ENCODE measurements around the gene TSEN2.

Gene TSEN2

DNA sequence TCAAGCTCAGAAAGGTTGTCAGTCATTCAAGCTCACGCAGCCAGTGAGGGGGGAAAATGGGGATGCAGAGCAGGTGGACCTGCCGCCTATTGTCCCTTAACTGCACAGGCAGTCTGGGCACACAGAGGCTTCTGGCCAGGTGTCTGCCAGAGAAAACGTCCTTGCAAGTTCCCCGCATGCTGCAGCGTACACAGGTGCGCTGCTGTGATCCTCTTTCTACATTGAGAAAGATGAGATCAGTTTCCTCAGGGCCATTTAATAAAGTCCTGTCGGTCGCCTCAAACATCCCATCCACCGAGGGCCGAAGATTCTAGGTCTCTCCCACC is 445 bp upstream of the TSEN2 start:
- TF ChIP-seq, protein P1, sequence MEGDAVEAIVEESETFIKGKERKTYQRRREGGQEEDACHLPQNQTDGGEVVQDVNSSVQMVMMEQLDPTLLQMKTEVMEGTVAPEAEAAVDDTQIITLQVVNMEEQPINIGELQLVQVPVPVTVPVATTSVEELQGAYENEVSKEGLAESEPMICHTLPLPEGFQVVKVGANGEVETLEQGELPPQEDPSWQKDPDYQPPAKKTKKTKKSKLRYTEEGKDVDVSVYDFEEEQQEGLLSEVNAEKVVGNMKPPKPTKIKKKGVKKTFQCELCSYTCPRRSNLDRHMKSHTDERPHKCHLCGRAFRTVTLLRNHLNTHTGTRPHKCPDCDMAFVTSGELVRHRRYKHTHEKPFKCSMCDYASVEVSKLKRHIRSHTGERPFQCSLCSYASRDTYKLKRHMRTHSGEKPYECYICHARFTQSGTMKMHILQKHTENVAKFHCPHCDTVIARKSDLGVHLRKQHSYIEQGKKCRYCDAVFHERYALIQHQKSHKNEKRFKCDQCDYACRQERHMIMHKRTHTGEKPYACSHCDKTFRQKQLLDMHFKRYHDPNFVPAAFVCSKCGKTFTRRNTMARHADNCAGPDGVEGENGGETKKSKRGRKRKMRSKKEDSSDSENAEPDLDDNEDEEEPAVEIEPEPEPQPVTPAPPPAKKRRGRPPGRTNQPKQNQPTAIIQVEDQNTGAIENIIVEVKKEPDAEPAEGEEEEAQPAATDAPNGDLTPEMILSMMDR (IDR thresholded peaks at IDR 0.05), result no peak
- intact Hi-C loops (cut with DNase I; ENCODE audit: low total_unique reads), result no loop called here
- Histone ChIP-seq H3K9me3 (no peaks in the 10 kb centered on the region), H3K4me3 (peak overlapping the region; percentile 71 to 93), H3K27me3 (no peaks in the 10 kb centered on the region), H3K4me1 (peaks cover 0 to 35% (median 17%) of the 10 kb centered on the region in 4 donors), H3K36me3 (no peaks in the 10 kb centered on the region), H3K27ac (peak overlapping the region; percentile 77)
- DNase-seq, result no peak

DNA sequence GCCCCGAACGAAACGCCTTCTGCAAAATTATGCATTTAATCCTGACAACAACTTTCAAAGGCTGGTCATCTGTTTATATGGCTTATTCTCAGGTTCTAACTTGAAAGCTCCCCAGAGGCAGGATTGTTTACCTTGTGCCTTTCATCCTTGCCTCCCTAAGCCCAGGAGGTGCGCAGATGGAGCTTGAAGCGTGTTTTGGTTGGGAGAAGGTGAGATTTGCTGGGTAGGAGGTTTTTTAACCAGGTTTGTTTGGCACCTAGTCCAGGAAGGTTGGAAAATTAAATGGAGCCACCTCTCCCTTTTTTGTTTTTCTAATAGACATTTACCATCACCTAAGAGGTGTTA is 675 bp downstream of the TSEN2 start:
- intact Hi-C loops (cut with DNase I; ENCODE audit: low total_unique reads), result no loop called here
- Histone ChIP-seq H3K9me3 (no peaks in the 10 kb centered on the region), H3K27ac (peak overlapping the region; percentile 77), H3K36me3 (peaks cover 0 to 4% (median under 1%) of the 10 kb centered on the region in 3 donors), H3K4me1 (peaks cover 0 to 29% (median 17%) of the 10 kb centered on the region in 4 donors), H3K4me3 (peak overlapping the region; percentile 71 to 93), H3K27me3 (no peaks in the 10 kb centered on the region)
- DNase-seq, result no peak
- TF ChIP-seq, protein P1 (IDR thresholded peaks at IDR 0.05), result no peak

DNA sequence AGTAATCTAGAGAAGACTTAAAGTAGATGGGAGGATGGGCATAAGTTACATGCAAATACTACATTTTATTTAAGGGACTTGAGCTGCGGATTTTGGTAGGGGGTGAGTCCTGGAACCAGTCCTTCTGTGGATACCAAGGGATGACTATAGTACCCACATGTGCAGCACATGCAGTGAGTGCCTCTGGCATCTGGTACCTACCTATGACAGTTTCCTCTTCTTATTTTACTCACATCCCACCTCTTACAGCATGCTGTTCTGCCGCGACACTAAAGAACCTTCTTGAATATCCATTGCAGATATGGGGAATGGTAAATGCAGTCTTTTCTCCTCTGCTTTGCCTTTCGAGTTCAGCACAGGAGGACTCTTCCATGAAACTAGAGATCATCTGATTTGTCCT is 1.7 kb downstream of the TSEN2 start:
- Histone ChIP-seq H3K4me3 (no peak overlapping the region), H3K9me3 (no peaks in the 10 kb centered on the region), H3K27me3 (no peaks in the 10 kb centered on the region), H3K4me1 (peaks cover 0 to 27% (median 17%) of the 10 kb centered on the region in 4 donors), H3K36me3 (peaks cover 0 to 15% (median 7%) of the 10 kb centered on the region in 3 donors), H3K27ac (no peak overlapping the region)
- no peak for DNase-seq
- TF ChIP-seq, protein P1 (IDR thresholded peaks at IDR 0.05), result no peak
- intact Hi-C loops (cut with DNase I; ENCODE audit: low total_unique reads), result no loop called here

DNA sequence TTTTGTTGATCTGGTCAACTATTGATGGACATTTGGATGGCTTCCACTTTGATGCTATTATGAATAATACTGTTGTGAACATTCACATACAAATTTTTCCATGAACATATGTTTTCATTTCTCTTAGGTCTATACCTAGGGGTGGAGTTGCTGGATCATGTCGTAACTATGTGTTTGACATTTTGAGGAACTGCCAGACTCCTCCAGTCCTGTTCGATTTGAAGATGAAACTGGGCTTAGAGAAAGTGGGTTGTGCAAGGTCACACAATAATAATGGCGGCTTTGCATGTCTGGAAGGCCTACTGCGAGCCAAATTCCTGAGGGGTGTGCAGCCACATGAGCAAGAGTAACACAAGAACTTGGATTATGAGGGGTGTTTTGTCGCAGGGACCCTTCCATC is 2.6 kb downstream of the TSEN2 start:
- H3K9me3 ChIP-seq, result no peaks in the 10 kb centered on the region
- H3K27ac ChIP-seq, result no peak overlapping the region
- H3K27me3 ChIP-seq, result no peaks in the 10 kb centered on the region
- peaks cover 0 to 27% (median 17%) of the 10 kb centered on the region in 4 donors for H3K4me1 ChIP-seq
- TF ChIP-seq, protein P1 (IDR thresholded peaks at IDR 0.05), result no peak
- intact Hi-C loops (cut with DNase I; ENCODE audit: low total_unique reads), result no loop called here
- no peak overlapping the region for H3K4me3 ChIP-seq
- no peak for DNase-seq
- H3K36me3 ChIP-seq, result peaks cover 2 to 17% (median 7%) of the 10 kb centered on the region in 3 donors

DNA sequence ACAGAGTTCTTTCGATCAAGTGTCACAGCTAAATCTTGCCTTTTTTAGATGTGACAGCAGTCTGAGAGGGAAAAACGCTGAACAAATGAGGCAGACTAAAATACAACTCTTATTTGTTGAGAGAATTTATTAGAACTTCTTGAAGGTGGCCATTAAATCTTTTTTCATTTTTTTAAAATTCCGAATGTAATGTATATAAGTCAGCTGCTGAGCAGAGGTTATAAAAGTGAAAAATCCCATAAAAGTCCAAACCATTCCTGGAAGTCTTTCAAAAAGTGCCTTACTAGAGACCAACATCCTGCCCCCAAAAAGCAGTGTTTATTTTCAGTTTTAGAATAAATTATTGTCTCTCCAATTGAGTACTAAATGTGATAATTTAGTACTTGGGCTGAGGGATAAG is 3.1 kb downstream of the TSEN2 start:
- no peak overlapping the region for H3K27ac ChIP-seq
- peaks cover 0 to 27% (median 17%) of the 10 kb centered on the region in 4 donors for H3K4me1 ChIP-seq
- peaks cover 7 to 21% (median 7%) of the 10 kb centered on the region in 3 donors for H3K36me3 ChIP-seq
- no peak overlapping the region for H3K4me3 ChIP-seq
- intact Hi-C loops (cut with DNase I; ENCODE audit: low total_unique reads), result no loop called here
- no peaks in the 10 kb centered on the region for H3K27me3 ChIP-seq
- DNase-seq, result no peak
- H3K9me3 ChIP-seq, result no peaks in the 10 kb centered on the region
- TF ChIP-seq, protein P1 (IDR thresholded peaks at IDR 0.05), result no peak

DNA sequence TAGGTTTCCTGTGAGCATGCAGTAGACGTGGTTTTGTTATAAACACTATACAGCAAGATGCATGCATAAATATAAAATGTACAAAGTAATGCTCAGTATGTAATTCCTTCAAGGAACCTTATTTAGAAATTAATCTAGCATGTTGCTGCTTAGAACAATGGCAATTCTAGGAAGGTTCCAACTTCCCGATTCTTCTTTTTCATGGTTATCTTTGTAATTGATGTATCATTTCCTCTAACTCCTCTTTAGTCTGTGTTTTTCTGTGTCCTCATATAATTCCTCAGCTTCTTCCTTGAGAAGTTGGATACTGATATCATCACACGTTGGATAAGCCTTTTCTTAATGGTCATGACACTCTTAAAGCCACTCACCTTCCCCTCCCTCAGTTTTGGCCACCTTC is 3.5 kb downstream of the TSEN2 start:
- no peaks in the 10 kb centered on the region for H3K27me3 ChIP-seq
- H3K9me3 ChIP-seq, result no peaks in the 10 kb centered on the region
- intact Hi-C loops (cut with DNase I; ENCODE audit: low total_unique reads), result no loop called here
- H3K4me1 ChIP-seq, result peaks cover 0 to 27% (median 17%) of the 10 kb centered on the region in 4 donors
- peaks cover 8 to 25% (median 10%) of the 10 kb centered on the region in 3 donors for H3K36me3 ChIP-seq
- TF ChIP-seq, protein P1 (IDR thresholded peaks at IDR 0.05), result no peak
- no peak overlapping the region for H3K27ac ChIP-seq
- DNase-seq, result no peak
- no peak overlapping the region for H3K4me3 ChIP-seq

Measured in tibial artery (tissue), 4 donors.